ENCODE results near the gene TMEM178B.
A peak's percentile ranks its signal among the peaks of the same experiment; 100 is the strongest.
"Not testable (repeated sequence)": the region's sequence is repeated elsewhere in the genome, so short reads cannot be mapped to it uniquely, and the experiment has no call there.

Gene TMEM178B

GRCh38 chr7:141185369-141185967, 111.6 kb downstream of the TMEM178B start:
- DNase-seq, result no peak

GRCh38 chr7:141189231-141189630, 115.4 kb downstream of the TMEM178B start:
- peak; percentile 5 for DNase-seq

- DNase-seq, result no peak
Observed at GRCh38 chr7:141190495-141190894, 116.6 kb downstream of the TMEM178B start.

- DNase-seq, result no peak
Observed at GRCh38 chr7:141191277-141191676, 117.4 kb downstream of the TMEM178B start.

GRCh38 chr7:141193066-141193465, 119.2 kb downstream of the TMEM178B start:
- no peak for DNase-seq

- DNase-seq, result not testable (repeated sequence)
Observed at GRCh38 chr7:141195722-141196121, 121.9 kb downstream of the TMEM178B start.

GRCh38 chr7:141198194-141198958, 124.5 kb downstream of the TMEM178B start:
- peak; percentile 31 for DNase-seq

GRCh38 chr7:141200191-141201108, 126.6 kb downstream of the TMEM178B start:
- no peak for DNase-seq

GRCh38 chr7:141201145-141201885, 127.5 kb downstream of the TMEM178B start:
- peak; percentile 2 for DNase-seq

GRCh38 chr7:141202535-141202934, 128.7 kb downstream of the TMEM178B start:
- no peak for DNase-seq

GRCh38 chr7:141203177-141203576, 129.3 kb downstream of the TMEM178B start:
- no peak for DNase-seq

GRCh38 chr7:141203586-141203985, 129.7 kb downstream of the TMEM178B start:
- DNase-seq, result no peak

- DNase-seq, result no peak
Observed at GRCh38 chr7:141207661-141208060, 133.8 kb downstream of the TMEM178B start.

- no peak for DNase-seq
Observed at GRCh38 chr7:141208539-141208938, 134.7 kb downstream of the TMEM178B start.

- no peak for DNase-seq
Observed at GRCh38 chr7:141209454-141209853, 135.6 kb downstream of the TMEM178B start.

- DNase-seq, result no peak
Observed at GRCh38 chr7:141210862-141211261, 137.0 kb downstream of the TMEM178B start.

- no peak for DNase-seq
Observed at GRCh38 chr7:141213226-141213625, 139.4 kb downstream of the TMEM178B start.

- no peak for DNase-seq
Observed at GRCh38 chr7:141217938-141218337, 144.1 kb downstream of the TMEM178B start.

- no peak for DNase-seq
Observed at GRCh38 chr7:141218941-141219340, 145.1 kb downstream of the TMEM178B start.

GRCh38 chr7:141220263-141220880, 146.5 kb downstream of the TMEM178B start:
- DNase-seq, result peak; percentile 32

- DNase-seq, result no peak
Observed at GRCh38 chr7:141221007-141221612, 147.2 kb downstream of the TMEM178B start.
